Duodenal mucosa (tissue), 2 donors: ENCODE measurements around the gene PTBP2.
"Not testable (repeated sequence)": the region's sequence is repeated elsewhere in the genome, so short reads cannot be mapped to it uniquely, and the experiment has no call there.

Experiments
- H3K27ac ChIP-seq: one replicate; pipeline ENCODE4 v1.7.0; 2013; ENCODE audit warnings: low read depth, low read length
- H3K27me3 ChIP-seq, 2 donors: one replicate each; pipeline ENCODE4 v1.7.0; 2013; ENCODE audit warnings: low read length in 2 of 2, control low read depth in 1 of 2; ENCODE audit not compliant: insufficient read depth in 2 of 2, control insufficient read depth in 1 of 2
- H3K36me3 ChIP-seq, 2 donors: one replicate each; pipeline ENCODE4 v1.7.0; 2013; ENCODE audit warnings: low read length in 2 of 2, control low read depth in 1 of 2; ENCODE audit not compliant: insufficient read depth in 2 of 2, control insufficient read depth in 1 of 2
- H3K4me1 ChIP-seq, 2 donors: one replicate each; pipeline ENCODE4 v1.7.0; 2013; ENCODE audit warnings: low read length in 2 of 2, control low read depth in 1 of 2; ENCODE audit not compliant: insufficient read depth in 2 of 2, control insufficient read depth in 1 of 2
- H3K4me3 ChIP-seq, 2 donors: one replicate each; pipeline ENCODE4 v1.7.0; 2013; ENCODE audit warnings: low read length in 2 of 2, low read depth in 1 of 2
- H3K9ac ChIP-seq, 2 donors: one replicate each; pipeline ENCODE4 v1.7.0; 2013; ENCODE audit warnings: low read length in 2 of 2, low read depth in 1 of 2
- H3K9me3 ChIP-seq, 2 donors: one replicate each; pipeline ENCODE4 v1.7.0; 2013; ENCODE audit warnings: low read length in 2 of 2, control low read depth in 1 of 2; ENCODE audit not compliant: control insufficient read depth in 1 of 2

PTBP2 gene

DNA sequence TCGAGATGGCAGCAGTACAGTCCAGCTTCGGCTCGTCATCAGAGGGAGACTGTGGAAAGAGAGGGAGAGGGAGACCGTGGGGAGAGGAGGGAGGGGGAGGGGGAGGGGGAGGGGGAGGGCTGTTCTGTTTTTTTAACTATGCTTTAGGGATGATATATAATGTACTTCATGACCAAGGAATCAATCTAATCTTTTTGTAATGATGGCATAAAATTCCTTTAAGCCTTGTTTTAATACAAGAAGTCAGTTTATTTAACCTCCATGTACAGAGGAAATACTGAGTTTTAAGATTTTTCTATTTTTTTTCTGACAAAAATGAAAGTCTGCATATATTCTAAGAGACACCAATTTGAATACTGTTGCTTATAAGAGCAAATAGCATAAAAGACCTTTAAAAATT lies 41.9 kb downstream of the PTBP2 start:
- H3K4me1 ChIP-seq: peaks cover 0 to 7% of the 10 kb centered on the region in 2 donors
- H3K9me3 ChIP-seq: no peaks in the 10 kb centered on the region
- no peaks in the 10 kb centered on the region for H3K36me3 ChIP-seq
- H3K27me3 ChIP-seq: no peaks in the 10 kb centered on the region
- H3K4me3 ChIP-seq: no peak overlapping the region
- no peak overlapping the region for H3K9ac ChIP-seq
- no peak overlapping the region for H3K27ac ChIP-seq

DNA sequence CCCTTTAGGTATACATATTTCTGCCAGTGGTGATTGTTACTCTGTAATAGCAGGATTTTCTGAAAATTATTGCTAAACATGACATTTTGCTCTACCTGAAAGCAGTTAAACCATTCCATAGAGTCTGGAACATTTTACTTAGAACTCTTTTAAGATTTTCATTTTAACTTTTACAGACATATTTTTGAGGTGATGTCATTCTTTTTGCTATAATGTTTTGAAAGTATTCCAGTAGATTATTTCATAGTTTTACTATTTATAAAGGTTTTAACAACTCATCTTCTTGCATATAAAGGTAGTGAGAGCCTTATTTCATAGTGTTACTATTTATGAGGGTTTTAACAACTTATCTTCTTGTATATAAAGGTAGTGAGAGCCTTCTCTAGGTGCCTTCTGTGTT lies 42.9 kb downstream of the PTBP2 start:
- Histone ChIP-seq H3K9me3 (no peaks in the 10 kb centered on the region), H3K4me3 (no peak overlapping the region), H3K9ac (no peak overlapping the region), H3K27me3 (no peaks in the 10 kb centered on the region), H3K36me3 (peaks cover 0 to under 1% of the 10 kb centered on the region in 2 donors), H3K4me1 (peaks cover 0 to 7% of the 10 kb centered on the region in 2 donors), H3K27ac (no peak overlapping the region)

- H3K4me1 ChIP-seq: no peaks in the 10 kb centered on the region
Observed at GRCh38 chr1:96771847-96772246, 50.3 kb downstream of the PTBP2 start.

DNA sequence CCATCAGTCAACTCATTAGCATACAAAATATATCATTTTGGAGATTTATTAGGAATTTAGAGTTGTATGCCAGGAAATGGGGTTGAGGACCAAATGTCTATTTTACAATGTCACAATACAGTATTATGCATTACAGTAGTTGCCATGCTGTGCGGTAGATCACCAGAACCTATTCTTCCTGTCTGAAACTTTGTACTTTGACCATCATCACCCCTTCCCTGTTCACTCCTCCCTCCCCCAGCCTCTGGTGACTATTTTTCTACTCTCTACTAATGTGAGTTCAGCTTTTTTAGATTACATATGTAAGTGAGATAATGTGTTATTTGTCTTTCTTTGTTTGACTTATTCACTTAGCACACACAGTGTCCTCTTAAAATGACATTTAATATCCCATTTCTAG lies 50.8 kb downstream of the PTBP2 start:
- Histone ChIP-seq H3K36me3 (peaks cover 5 to 9% of the 10 kb centered on the region in 2 donors), H3K4me1 (no peaks in the 10 kb centered on the region), H3K9ac (no peak overlapping the region), H3K4me3 (no peak overlapping the region), H3K27ac (no peak overlapping the region), H3K9me3 (no peaks in the 10 kb centered on the region), H3K27me3 (no peaks in the 10 kb centered on the region)

More at GRCh38 chr1:96771847-96772246, 50.3 kb downstream of the PTBP2 start:
- no peaks in the 10 kb centered on the region for H3K27me3 ChIP-seq
- H3K27ac ChIP-seq: no peak overlapping the region
- peaks cover 5 to 9% of the 10 kb centered on the region in 2 donors for H3K36me3 ChIP-seq
- H3K9me3 ChIP-seq: no peaks in the 10 kb centered on the region
- H3K9ac ChIP-seq: no peak overlapping the region
- no peak overlapping the region for H3K4me3 ChIP-seq

GRCh38 chr1:96772972-96773371 lies 51.4 kb downstream of the PTBP2 start:
- Histone ChIP-seq H3K27me3 (no peaks in the 10 kb centered on the region), H3K36me3 (peaks cover 5 to 9% of the 10 kb centered on the region in 2 donors), H3K27ac (no peak overlapping the region), H3K9ac (no peak overlapping the region), H3K4me1 (no peaks in the 10 kb centered on the region), H3K4me3 (no peak overlapping the region), H3K9me3 (no peaks in the 10 kb centered on the region)

- peaks cover 12 to 43% of the 10 kb centered on the region in 2 donors for H3K36me3 ChIP-seq
- no peaks in the 10 kb centered on the region for H3K27me3 ChIP-seq
Observed at GRCh38 chr1:96782206-96782605, 60.6 kb downstream of the PTBP2 start.

GRCh38 chr1:96782856-96783255 lies 61.3 kb downstream of the PTBP2 start:
- Histone ChIP-seq H3K36me3 (peaks cover 12 to 44% of the 10 kb centered on the region in 2 donors), H3K9me3 (no peaks in the 10 kb centered on the region), H3K9ac (no peak overlapping the region), H3K27ac (no peak overlapping the region), H3K4me1 (no peaks in the 10 kb centered on the region), H3K4me3 (no peak overlapping the region), H3K27me3 (no peaks in the 10 kb centered on the region)

More at GRCh38 chr1:96782206-96782605, 60.6 kb downstream of the PTBP2 start:
- no peak overlapping the region for H3K9ac ChIP-seq
- H3K4me3 ChIP-seq: no peak overlapping the region
- no peaks in the 10 kb centered on the region for H3K4me1 ChIP-seq
- H3K27ac ChIP-seq: no peak overlapping the region
- no peaks in the 10 kb centered on the region for H3K9me3 ChIP-seq

GRCh38 chr1:96790599-96790998 lies 69.0 kb downstream of the PTBP2 start:
- Histone ChIP-seq H3K4me3 (no peak overlapping the region), H3K36me3 (peaks cover 0 to 17% of the 10 kb centered on the region in 2 donors), H3K9ac (no peak overlapping the region), H3K9me3 (no peaks in the 10 kb centered on the region), H3K4me1 (no peaks in the 10 kb centered on the region), H3K27me3 (no peaks in the 10 kb centered on the region), H3K27ac (no peak overlapping the region)

DNA sequence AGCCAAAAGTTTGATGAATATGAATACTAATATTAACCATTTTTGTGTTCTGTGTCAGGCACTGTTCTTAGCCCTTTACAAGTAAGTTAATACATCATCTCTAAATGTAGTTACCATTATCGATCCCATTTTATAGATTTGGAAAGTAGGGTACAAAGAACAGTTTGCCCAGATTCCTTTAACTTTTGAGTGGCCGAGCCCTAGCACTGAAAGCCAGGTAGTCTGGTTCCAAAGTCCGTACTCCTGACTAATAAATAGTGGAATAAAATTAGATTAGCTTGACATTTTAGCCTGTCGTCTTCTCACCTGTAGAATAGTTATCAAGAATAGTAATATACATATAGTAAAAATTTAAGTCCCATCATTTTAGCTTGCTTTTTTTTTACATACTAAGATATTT lies 70.6 kb downstream of the PTBP2 start:
- Histone ChIP-seq H3K36me3 (peaks cover 0 to under 1% of the 10 kb centered on the region in 2 donors), H3K27ac (no peak overlapping the region), H3K27me3 (no peaks in the 10 kb centered on the region), H3K4me1 (no peaks in the 10 kb centered on the region), H3K9me3 (no peaks in the 10 kb centered on the region), H3K4me3 (no peak overlapping the region), H3K9ac (no peak overlapping the region)

- H3K9ac ChIP-seq, H3K36me3 ChIP-seq: not testable (repeated sequence)
Observed at GRCh38 chr1:96801696-96802095, 80.1 kb downstream of the PTBP2 start.

GRCh38 chr1:96804648-96805047 lies 83.1 kb downstream of the PTBP2 start:
- Histone ChIP-seq H3K9me3 (no peaks in the 10 kb centered on the region), H3K4me3 (no peak overlapping the region), H3K27me3 (no peaks in the 10 kb centered on the region), H3K27ac (no peak overlapping the region), H3K4me1 (peaks cover 0 to 3% of the 10 kb centered on the region in 2 donors), H3K9ac (no peak overlapping the region), H3K36me3 (peaks cover 0 to 22% of the 10 kb centered on the region in 2 donors)

More at GRCh38 chr1:96801696-96802095, 80.1 kb downstream of the PTBP2 start:
- not testable (repeated sequence) for H3K4me1 ChIP-seq, H3K27ac ChIP-seq, H3K9me3 ChIP-seq, H3K4me3 ChIP-seq, H3K27me3 ChIP-seq
